K562 (cell line): ENCODE measurements around the gene SLC36A3. TPM values are rescaled to one million over a fixed set of nuclear protein-coding genes. Genes with fewer than 3 reads are reported as not detected.
"Not testable (repeated sequence)": the region's sequence is repeated elsewhere in the genome, so short reads cannot be mapped to it uniquely, and the experiment has no call there.

Experiments
- ATAC-seq: fragments of 200-7000 bp; cut with Tn5 transposase; 3 replicates; pipeline ENCODE4 v1.9.1; 2020; ENCODE audit warnings: moderate library complexity
- BruUV-seq: library from RNA; stranded (reverse); fragments of 400-500 nt; replicated peaks from 2 replicates; lab custom pipeline; 2021; lab: Mats Ljungman, UMichigan
- CTCF ChIA-PET: fragments of 300-600 bp; formaldehyde crosslinking; extraction: SDS; loops from one replicate; lab custom pipeline; 2021; ENCODE audit warnings: low intra/inter-chr PET ratio; lab: Yijun Ruan, JAX
- POLR2A ChIA-PET: fragments of 300-600, 350-650 bp; sonication (Branson Sonifier 250); formaldehyde crosslinking; extraction: SDS; loops from one replicate; lab custom pipeline; 2021; ENCODE audit warnings: antibody characterized with exemption, inconsistent platforms; lab: Yijun Ruan, JAX
- DNase-seq, 4 experiments: peaks; one replicate each; pipeline versions ENCODE4 v3.0.0 to v3.0.0-alpha.2; 2011 to 2018; ENCODE audit warnings: low spot score in 3 of 4, mixed read lengths in 3 of 4; ENCODE audit errors: extremely low read depth in 1 of 4
- FAIRE-seq: peaks from 2 replicates; lab custom pipeline; 2011; peaks lifted over from hg19 to GRCh38; lab: Jason Lieb, UNC
- H2AFZ ChIP-seq: 2 replicates; pipeline ENCODE4 v1.6.0; 2011; ENCODE audit warnings: low read depth, low read length, control low read depth, inconsistent platforms
- H3K27ac ChIP-seq: fragments of 200-600 bp; 3 replicates; pipeline ENCODE4 v1.8.0; 2011; ENCODE audit warnings: low read depth, mild to moderate bottlenecking, control low read depth, inconsistent platforms, low read length, moderate library complexity, mixed read lengths; ENCODE audit errors: extremely low read depth
- H3K27me3 ChIP-seq, 2 experiments: fragments of 300-600 bp in 1 of 2; 2 replicates in 1 of 2; 3 replicates in 1 of 2; pipeline versions ENCODE4 v1.6.0 to v1.8.0; 2011; ENCODE audit warnings: inconsistent platforms in 2 of 2, low read length in 2 of 2, mild to moderate bottlenecking in 1 of 2, mixed read lengths in 1 of 2, moderate library complexity in 1 of 2; ENCODE audit not compliant: control insufficient read depth in 2 of 2, insufficient read depth in 2 of 2
- H3K36me3 ChIP-seq: fragments of 300-600 bp; 3 replicates; pipeline ENCODE4 v1.8.0; 2011; ENCODE audit warnings: mild to moderate bottlenecking, low read length, inconsistent platforms; ENCODE audit not compliant: control insufficient read depth, insufficient read depth
- H3K4me1 ChIP-seq, 2 experiments: fragments of 200-600 bp in 1 of 2; replicated peaks in 1 of 2; 2 replicates in 1 of 2; 3 replicates in 1 of 2; pipeline versions ENCODE4 v1.5.1 to v1.8.0; 2011; ENCODE audit warnings: inconsistent platforms in 2 of 2, low read length in 2 of 2, mild to moderate bottlenecking in 1 of 2, mixed read lengths in 1 of 2, moderate library complexity in 1 of 2; ENCODE audit not compliant: control insufficient read depth in 2 of 2, insufficient read depth in 2 of 2
- H3K4me2 ChIP-seq: 2 replicates; pipeline ENCODE4 v1.6.1; 2011; ENCODE audit warnings: low read length, control low read depth, inconsistent platforms, mixed read lengths; ENCODE audit not compliant: insufficient read depth
- H3K4me3 ChIP-seq: fragments of 200-600 bp; sonication (generic), shearing (Covaris generic); 2 replicates; pipeline ENCODE4 v1.5.1; 2016; ENCODE audit warnings: control low read depth, inconsistent platforms
- H3K79me2 ChIP-seq: fragments of 200-600 bp; 3 replicates; pipeline ENCODE4 v1.8.0; 2011; ENCODE audit warnings: low read length, inconsistent platforms; ENCODE audit not compliant: control insufficient read depth, insufficient read depth
- H3K9ac ChIP-seq, 2 experiments: 2 replicates each; pipeline versions ENCODE4 v1.6.0 to v1.6.1; 2011; ENCODE audit warnings: low read depth in 2 of 2, low read length in 2 of 2, control low read depth in 1 of 2, inconsistent platforms in 1 of 2, mild to moderate bottlenecking in 1 of 2, mixed read lengths in 1 of 2; ENCODE audit not compliant: insufficient read depth in 1 of 2
- H3K9me1 ChIP-seq: one replicate; pipeline ENCODE4 v1.6.0; 2011; ENCODE audit warnings: inconsistent platforms, mild to moderate bottlenecking, low read length, moderate library complexity; ENCODE audit not compliant: control insufficient read depth, insufficient read depth
- H3K9me3 ChIP-seq: replicated peaks from 2 replicates; pipeline ENCODE4 v1.5.1; 2011; ENCODE audit warnings: low read depth, low read length, inconsistent platforms; ENCODE audit not compliant: control insufficient read depth, insufficient read depth
- H4K20me1 ChIP-seq: replicated peaks from 2 replicates; pipeline ENCODE4 v1.6.1; 2011; ENCODE audit warnings: low read length, inconsistent platforms, mixed read lengths; ENCODE audit not compliant: control insufficient read depth, insufficient read depth
- NFRKB ChIP-seq: fragments of 450-650 bp; IDR thresholded peaks from 2 replicates; pipeline ENCODE4 v1.6.1; 2016; ENCODE audit warnings: low read depth
- NRF1 ChIP-seq, 2 experiments: fragments of 450-650 bp; IDR thresholded peaks in 1 of 2; conservative IDR thresholded peaks in 1 of 2; 2 replicates each; pipeline ENCODE4 v1.6.1; 2014; ENCODE audit warnings: mild to moderate bottlenecking in 2 of 2
- SNIP1 ChIP-seq: fragments of 450-650 bp; IDR thresholded peaks from 2 replicates; pipeline ENCODE4 v1.7.1; 2017; ENCODE audit warnings: low read depth, mild to moderate bottlenecking
- WGBS: fragments of 100-300 bp; shearing (Covaris generic); methylation state at CpG from one replicate; pipeline ENCODE4 v1.1.6; 2016; ENCODE audit warnings: low coverage, mixed read lengths; ENCODE audit not compliant: insufficient coverage; ENCODE audit errors: missing lambda C conversion rate; 5-methylcytosine and 5-hydroxymethylcytosine counted together
- in situ Hi-C: fragments of 300-500 bp; cut with MboI; formaldehyde crosslinking; loops from 4 replicates; pipeline ENCODE4 v1.15.0; 2018; ENCODE audit warnings: inconsistent platforms, mixed read lengths
- intact Hi-C: fragments of 100-400 bp; cut with micrococcal nuclease; formaldehyde crosslinking; loops from 2 replicates; pipeline ENCODE4 v1.14.2; 2022
- polyA plus RNA-seq, 8 experiments: library from polyadenylated mRNA; depleted of rRNA in 4 of 8; stranded (reverse) in 5 of 8; unstranded in 3 of 8; fragments of >200 nt; fragmentation: Nextera tagmentation in 2 of 8; fragmentation: Illumina TruSeq in 1 of 8; extraction: Ambion mirVana in 2 of 8; extraction: Trizol in 1 of 8; gene quantifications; 2 replicates each; pipeline versions ENCODE4 v1.2.1 to v1.2.3, GENCODE V29; 2011 to 2014; ENCODE audit warnings: inconsistent platforms in 1 of 8, missing spikeins in 1 of 8
- total RNA-seq, 7 experiments: library from RNA; depleted of rRNA in 6 of 7; stranded (reverse); fragments of >200 nt in 6 of 7; fragmentation: Illumina TruSeq in 2 of 7; extraction: Trizol in 2 of 7; gene quantifications; 2 replicates each; pipeline versions ENCODE4 v1.2.1 to v1.2.3, GENCODE V29; 2011 to 2021; ENCODE audit warnings: low replicate concordance in 1 of 7

Gene SLC36A3
- total and polyA plus RNA-seq, 9 of the 15 experiments (the other 6 are each of a cell fraction or from before 2014, with no cell fraction given): not detected

- BruUV-seq, H3K36me3 ChIP-seq, intact Hi-C loops, ATAC-seq, H3K9me3 ChIP-seq, H3K27ac ChIP-seq, H3K4me3 ChIP-seq, H3K4me1 ChIP-seq, FAIRE-seq, H4K20me1 ChIP-seq, H3K9ac ChIP-seq, H3K79me2 ChIP-seq, H3K9me1 ChIP-seq, H3K4me2 ChIP-seq, CTCF ChIA-PET, DNase-seq: not testable (repeated sequence)
- 47% methylated on average over 6 of the region's 6 CpGs for WGBS
- peaks cover 5 to 33% of the 10 kb centered on the region in 2 experiments for H3K27me3 ChIP-seq
- H2AFZ ChIP-seq: peak overlapping the region; percentile 18; the same call in 1 of the 2 replicates
- in situ Hi-C loops: loop anchor here (5.0 kb wide), 2 partner anchors 63 to 113 kb away; no protein-coding TSS in a partner anchor
- POLR2A ChIA-PET: interaction anchor here (0.7 to 1.6 kb wide), 4 partner anchors 11 to 260 kb away, joined by 3 to 5 read pairs (median 4); partner anchors contain the start of gene CCDC69
These were observed 68.4 kb downstream of the SLC36A3 start for GRCh38 chr5:151235239-151235571.

GRCh38 chr5:151234476-151235238 is 68.9 kb downstream of the SLC36A3 start:
- no peak overlapping the region for H3K4me3 ChIP-seq
- no peak overlapping the region for H3K9ac ChIP-seq
- ATAC-seq: peak; percentile 70
- no peaks in the 10 kb centered on the region for H3K36me3 ChIP-seq
- no peaks in the 10 kb centered on the region for H3K9me1 ChIP-seq
- DNase-seq: no peak
- in situ Hi-C loops (loop anchor here (5.0 kb wide), 2 partner anchors 62 to 112 kb away; no protein-coding TSS in a partner anchor), intact Hi-C loops (no loop called here)
- peaks cover 0 to 6% of the 10 kb centered on the region in 2 experiments; a peak in 4 of 5 replicates for H3K4me1 ChIP-seq
- no peak overlapping the region for H3K4me2 ChIP-seq
- H3K79me2 ChIP-seq: no peaks in the 10 kb centered on the region
- H3K27ac ChIP-seq: no peak overlapping the region
- peaks cover 5 to 33% of the 10 kb centered on the region in 2 experiments for H3K27me3 ChIP-seq
- no peaks in the 10 kb centered on the region for H4K20me1 ChIP-seq
- BruUV-seq: no TSS peak
- H2AFZ ChIP-seq: peak overlapping the region; percentile 18; the same call in 1 of the 2 replicates
- 12% methylated on average over 17 of the region's 17 CpGs for WGBS
- H3K9me3 ChIP-seq: no peaks in the 10 kb centered on the region
- CTCF ChIA-PET: no interaction called here
- POLR2A ChIA-PET: interaction anchor here (0.7 to 1.6 kb wide), 3 partner anchors 11 to 22 kb away, joined by 3 to 4 read pairs (median 3); partner anchors contain the start of gene CCDC69
- FAIRE-seq: no peak
- TF ChIP-seq SNIP1 (no peak), NFRKB (no peak), NRF1 (conservative IDR thresholded peaks at IDR 0.05 in 1 of 2, IDR thresholded peaks at IDR 0.05 in 1 of 2) (peak in 1 of 2 experiments; percentile 34; a peak in 2 of 4 replicates)
